GM12864 (cell line): ENCODE results near the gene TOPORS.
"Not testable (repeated sequence)": the region's sequence is repeated elsewhere in the genome, so short reads cannot be mapped to it uniquely, and the experiment has no call there.

Experiments used
- DNase-seq: peaks from one replicate; pipeline ENCODE4 v3.0.0-alpha.2; 2011; ENCODE audit warnings: low read depth
- H3K4me3 ChIP-seq: 2 replicates; pipeline ENCODE4 v1.5.1; 2011; ENCODE audit warnings: mild to moderate bottlenecking, low read depth, low read length, control low read depth
- TF ChIP-seq, protein P1 (sequence below): IDR thresholded peaks from 2 replicates; pipeline ENCODE4 v1.5.1; 2011; ENCODE audit warnings: low read depth, mild to moderate bottlenecking, moderate library complexity, low read length, control low read depth, inconsistent platforms; ENCODE audit errors: missing control alignments

Gene TOPORS

DNA sequence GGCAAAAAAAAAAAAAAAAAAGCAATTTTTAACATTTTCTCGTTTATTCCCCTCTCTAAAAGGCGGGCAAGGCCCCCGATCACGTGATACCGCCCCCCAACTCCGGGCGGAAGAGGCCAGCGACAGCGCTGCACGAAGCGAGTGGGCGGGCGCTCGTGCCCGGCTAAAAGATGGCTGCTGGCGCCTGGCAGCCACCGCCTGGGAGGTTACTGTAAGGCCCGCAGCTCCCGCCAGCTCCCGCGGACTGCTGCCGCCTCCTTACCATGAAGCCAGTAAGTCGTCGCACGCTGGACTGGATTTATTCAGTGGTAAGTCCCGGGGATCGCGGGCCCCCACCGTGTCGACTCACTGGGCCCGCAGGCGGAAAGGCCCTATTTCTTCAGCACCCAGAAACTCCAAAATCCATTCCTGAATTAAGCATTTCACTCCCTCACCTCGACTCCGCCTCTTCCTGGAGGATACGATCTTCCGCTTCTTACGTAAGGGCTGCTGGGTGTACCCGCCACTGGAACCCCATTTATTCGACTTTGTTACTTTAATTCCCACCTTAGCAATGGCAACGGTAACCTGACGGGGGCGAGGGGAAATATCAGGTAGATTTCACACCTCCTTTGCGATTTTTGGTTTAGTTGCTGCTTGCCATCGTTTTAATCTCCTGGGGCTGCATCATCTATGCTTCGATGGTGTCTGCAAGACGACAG, at the start of gene TOPORS, which contains the start of gene SMIM27:
Gene TOPORS (minus strand): TSS at position 415 of the 701 bp plus-strand sequence. CDS start 150 bp downstream, at position 265.
Gene SMIM27 (plus strand): TSS at position 156 of the 701 bp plus-strand sequence. CDS start 108 bp downstream, at position 264.
- TF ChIP-seq, protein P1, sequence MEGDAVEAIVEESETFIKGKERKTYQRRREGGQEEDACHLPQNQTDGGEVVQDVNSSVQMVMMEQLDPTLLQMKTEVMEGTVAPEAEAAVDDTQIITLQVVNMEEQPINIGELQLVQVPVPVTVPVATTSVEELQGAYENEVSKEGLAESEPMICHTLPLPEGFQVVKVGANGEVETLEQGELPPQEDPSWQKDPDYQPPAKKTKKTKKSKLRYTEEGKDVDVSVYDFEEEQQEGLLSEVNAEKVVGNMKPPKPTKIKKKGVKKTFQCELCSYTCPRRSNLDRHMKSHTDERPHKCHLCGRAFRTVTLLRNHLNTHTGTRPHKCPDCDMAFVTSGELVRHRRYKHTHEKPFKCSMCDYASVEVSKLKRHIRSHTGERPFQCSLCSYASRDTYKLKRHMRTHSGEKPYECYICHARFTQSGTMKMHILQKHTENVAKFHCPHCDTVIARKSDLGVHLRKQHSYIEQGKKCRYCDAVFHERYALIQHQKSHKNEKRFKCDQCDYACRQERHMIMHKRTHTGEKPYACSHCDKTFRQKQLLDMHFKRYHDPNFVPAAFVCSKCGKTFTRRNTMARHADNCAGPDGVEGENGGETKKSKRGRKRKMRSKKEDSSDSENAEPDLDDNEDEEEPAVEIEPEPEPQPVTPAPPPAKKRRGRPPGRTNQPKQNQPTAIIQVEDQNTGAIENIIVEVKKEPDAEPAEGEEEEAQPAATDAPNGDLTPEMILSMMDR: no peak
- peak within 1 kb of the TSS; percentile 70 for H3K4me3 ChIP-seq
- peak; percentile 69 for DNase-seq

DNA sequence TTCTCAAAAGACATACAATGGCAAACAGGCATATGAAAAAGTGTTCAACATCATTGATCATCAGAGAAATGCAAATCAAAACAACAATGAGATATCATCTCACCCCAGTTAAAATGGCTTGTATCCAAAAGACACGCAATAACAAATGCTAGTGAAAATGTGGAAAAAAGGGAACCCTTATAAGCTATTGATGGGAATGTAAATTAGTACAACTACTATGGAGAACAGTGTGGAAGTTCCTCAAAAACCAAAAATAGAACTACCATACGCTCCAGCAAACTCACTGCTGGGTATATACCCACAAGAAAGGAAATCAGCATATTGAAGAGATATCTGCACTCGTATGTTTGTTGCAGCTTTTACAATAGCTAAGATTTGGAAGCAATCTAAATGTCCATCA, 46.6 kb upstream of the TOPORS start:
- not testable (repeated sequence) for H3K4me3 ChIP-seq, DNase-seq

DNA sequence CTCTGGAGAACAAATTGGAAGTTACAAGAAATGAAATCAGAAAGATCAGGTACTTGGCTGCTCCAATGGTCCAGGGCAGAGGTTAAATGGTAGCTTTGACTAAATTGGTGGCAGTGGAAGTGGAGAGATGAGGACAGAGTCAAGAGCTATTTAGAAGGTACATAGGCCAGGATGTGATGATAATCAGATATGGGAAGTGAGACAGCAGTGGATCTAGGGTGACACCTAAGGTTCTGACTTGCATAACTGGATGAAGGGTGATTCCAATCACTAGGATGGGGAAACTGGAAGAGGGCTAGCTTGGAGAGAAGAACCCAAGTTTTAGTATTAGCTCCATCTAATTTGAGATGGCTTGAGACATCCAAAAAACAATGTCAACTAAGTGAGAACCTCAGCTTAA, 44.5 kb upstream of the TOPORS start:
- no peak overlapping the region for H3K4me3 ChIP-seq
- DNase-seq: no peak
- TF ChIP-seq, protein P1: no peak

- TF ChIP-seq, protein P1: no peak
- DNase-seq: no peak
- H3K4me3 ChIP-seq: no peak overlapping the region
Measured at GRCh38 chr9:32596096-32596865, 43.9 kb upstream of the TOPORS start.

GRCh38 chr9:32590898-32591297, 38.5 kb upstream of the TOPORS start:
- TF ChIP-seq, protein P1: no peak
- DNase-seq: no peak
- no peak overlapping the region for H3K4me3 ChIP-seq

GRCh38 chr9:32590476-32590875, 38.1 kb upstream of the TOPORS start:
- no peak overlapping the region for H3K4me3 ChIP-seq
- TF ChIP-seq, protein P1: no peak
- DNase-seq: no peak

DNA sequence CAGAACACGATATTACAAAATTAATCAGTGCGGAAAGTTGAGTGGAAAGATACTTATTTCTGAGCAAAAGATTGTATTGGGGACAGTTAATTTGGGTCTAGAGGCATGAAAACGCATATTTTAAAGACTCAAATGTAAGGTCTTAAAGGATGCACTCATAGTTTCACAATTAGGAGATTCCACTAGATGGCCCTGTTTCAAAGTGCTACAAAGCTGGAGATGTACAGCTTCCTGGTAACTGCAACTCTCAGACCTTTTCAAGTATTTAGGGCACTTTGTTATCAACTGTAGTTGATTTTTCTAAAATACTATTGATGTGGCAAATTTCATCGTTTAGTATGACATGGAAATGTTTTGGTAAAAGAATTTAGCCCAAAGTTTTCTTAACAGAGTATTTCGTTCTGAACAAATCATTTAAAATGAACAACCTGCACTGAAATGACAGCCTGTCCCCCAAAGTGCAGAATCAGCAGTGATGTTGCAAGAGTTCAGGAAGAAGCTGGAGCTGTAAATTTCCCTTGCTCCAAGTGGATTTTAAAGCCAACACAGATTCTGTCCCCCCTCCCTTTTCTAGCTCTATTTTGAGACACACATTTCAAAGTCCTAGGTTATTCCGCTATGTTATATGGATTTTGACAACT, 36.8 kb upstream of the TOPORS start:
- no peak overlapping the region for H3K4me3 ChIP-seq
- no peak for DNase-seq
- TF ChIP-seq, protein P1: peak; percentile 47
